Midbrain (tissue), 1 donor: ENCODE data around the gene GSTA5.
"Not testable (repeated sequence)": the region's sequence is repeated elsewhere in the genome, so short reads cannot be mapped to it uniquely, and the experiment has no call there.

Source experiments
- DNase-seq: peaks from one replicate; lab custom pipeline; 2025; lab: John Stamatoyannopoulos, UW

GSTA5 gene

DNA sequence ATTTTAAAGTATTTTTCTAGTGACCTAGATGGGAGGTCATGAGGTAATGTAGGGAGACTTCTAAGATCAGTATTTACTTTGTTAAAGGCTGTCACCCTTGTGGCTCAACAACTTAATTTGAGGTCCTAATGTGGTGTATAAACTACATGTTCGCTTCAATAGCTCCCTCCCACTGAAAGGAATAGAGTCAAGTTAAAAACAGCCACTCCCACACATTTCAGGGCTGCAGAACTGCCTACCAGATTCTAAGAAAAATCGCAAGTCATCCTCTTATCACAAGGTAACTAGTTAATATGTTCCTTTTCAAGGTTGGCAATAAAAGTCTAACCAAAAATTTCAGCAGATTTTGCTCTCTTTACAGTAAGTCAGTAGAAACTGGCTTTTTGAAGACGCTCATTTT, 52.1 kb downstream of the GSTA5 start:
- DNase-seq: no peak

DNA sequence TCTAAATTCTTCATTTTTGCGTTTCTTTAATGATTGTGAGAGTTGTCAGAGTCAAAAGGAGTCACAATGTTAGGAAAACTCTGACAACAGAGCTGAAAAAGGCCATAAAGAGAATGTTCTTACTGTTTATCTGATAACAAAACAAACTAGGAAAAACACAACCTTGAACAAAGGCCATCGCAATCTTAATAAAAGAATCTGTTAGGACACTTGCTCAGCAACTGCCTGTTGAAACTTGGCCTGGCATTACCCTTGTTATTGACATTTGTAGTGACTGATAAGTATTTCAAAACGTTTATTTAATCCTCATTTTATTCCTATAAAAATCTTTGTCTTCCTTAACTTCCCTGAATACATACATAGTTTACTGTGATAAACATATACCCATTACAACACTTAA, 52.7 kb downstream of the GSTA5 start:
- no peak for DNase-seq

DNA sequence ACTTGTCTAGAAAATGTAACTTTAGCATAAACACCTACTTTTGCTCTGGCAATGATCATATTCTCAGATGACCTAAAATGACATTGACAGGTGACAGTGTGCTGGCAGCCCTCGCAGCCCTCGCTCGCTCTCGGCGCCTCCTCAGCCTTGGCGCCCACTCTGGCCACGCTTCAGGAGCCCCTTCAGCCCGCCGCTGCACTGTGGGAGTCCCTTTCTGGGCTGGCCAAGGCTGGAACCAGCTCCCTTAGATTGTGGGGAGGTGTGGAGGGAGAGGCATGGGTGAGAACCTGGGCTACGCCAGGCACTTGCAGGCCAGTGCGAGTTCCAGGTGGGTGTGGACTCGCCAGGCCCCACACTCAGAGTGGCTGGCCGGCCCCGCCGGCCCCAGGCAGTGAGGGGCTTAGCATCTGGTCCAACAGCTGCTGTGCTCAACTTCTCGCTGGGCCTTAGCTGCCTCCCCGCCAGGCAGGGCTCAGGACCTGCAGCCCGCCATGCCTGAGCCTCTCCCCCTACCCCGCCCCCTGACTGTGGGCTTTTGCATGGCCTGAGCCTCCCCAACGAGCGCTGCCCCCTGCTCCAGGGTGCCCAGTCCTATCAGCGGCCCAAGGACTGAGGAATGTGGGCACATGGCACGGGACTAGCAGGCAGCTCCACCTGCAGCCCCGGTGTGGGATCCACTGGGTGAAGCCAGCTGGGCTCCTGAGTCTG, 54.2 kb downstream of the GSTA5 start:
- DNase-seq: no peak

DNA sequence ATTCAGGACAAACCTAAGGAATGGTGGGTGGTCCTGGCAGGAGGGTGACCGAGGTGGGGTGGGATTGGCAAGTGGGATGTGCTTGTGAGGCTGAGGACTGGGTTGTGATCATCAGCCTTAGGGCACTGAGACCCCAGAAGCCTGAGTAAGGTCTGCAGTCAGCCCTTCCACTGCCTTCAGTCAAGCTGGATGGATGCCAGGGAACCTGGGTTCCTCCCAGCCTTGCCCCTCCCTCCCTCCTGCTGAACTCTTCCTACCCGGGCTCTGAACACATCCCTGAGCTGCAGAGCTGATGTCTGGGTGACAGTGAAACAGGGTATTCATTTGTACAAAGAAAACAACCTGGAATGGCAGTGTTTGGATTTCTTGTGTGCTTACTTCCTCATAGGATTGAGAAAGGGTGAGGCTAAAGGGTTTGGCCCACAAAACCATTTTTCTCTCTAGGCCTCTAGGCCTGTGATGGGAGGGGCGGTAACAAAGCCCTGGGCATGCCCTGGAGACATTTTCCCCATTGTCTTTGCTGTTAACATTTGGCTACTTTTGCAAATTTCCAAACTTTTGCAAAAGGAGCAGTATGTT, 57.8 kb downstream of the GSTA5 start:
- DNase-seq: not testable (repeated sequence)

DNA sequence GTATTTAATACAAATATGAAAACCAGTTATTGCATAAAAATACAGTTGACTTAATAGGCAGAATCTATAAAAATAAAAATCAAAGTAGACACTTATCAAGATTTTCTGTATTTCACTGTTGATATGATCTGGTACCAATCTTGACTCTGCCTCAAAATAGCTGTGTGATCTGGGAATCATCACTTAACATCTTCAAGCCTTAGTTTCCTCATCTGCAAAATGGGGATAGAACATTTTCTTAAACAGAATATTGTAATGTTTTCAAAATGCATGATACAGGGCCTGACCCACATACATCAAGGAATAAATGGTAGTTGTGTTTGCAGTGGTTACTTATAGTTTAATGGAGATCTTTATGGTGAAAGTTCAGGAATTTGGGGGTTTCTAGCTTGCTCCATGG, 58.4 kb downstream of the GSTA5 start:
- not testable (repeated sequence) for DNase-seq
